ENCODE data around the gene KRTAP1-5.

DNA sequence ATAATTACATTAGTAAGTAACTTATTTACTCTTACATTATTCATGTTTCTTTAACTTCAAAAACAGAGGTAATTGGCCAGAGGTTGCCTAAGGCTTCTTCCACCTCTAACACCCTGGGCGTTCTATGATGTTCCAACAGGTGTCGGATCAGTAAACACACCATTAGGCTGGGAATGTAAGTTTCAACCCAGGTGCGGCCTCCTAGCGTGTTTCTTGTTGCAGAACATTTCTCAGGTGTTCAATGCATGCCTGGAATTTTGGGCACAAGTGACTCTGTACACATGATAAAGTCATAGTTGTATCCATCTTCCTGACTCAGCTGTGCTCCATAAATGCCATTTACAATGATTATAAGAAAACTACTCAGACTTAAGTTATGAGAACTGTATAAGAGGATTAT, 27.0 kb upstream of the KRTAP1-5 start:
- TF ChIP-seq CTCF (IDR thresholded peaks at IDR 0.05) (no peak), POLR2A (IDR thresholded peaks at IDR 0.05) (no peak)
